Choroid plexus epithelial cell (primary cell): ENCODE data around the gene DRAM1.
A peak's percentile ranks its signal among the peaks of the same experiment; 100 is the strongest.
"Not testable (repeated sequence)": the region's sequence is repeated elsewhere in the genome, so short reads cannot be mapped to it uniquely, and the experiment has no call there.

Experiments
- DNase-seq: peaks from one replicate; pipeline ENCODE4 v3.0.0-alpha.2; 2010; ENCODE audit warnings: low read depth
- H3K4me3 ChIP-seq: 2 replicates; pipeline ENCODE4 v1.5.1; 2011; ENCODE audit warnings: low read depth, mild to moderate bottlenecking, control low read depth, low read length, moderate library complexity
- CTCF ChIP-seq: conservative IDR thresholded peaks from 2 replicates; pipeline ENCODE4 v1.5.1; 2011; ENCODE audit warnings: low read depth, mild to moderate bottlenecking, control low read depth, inconsistent platforms, low read length, moderate library complexity

DRAM1 gene

DNA sequence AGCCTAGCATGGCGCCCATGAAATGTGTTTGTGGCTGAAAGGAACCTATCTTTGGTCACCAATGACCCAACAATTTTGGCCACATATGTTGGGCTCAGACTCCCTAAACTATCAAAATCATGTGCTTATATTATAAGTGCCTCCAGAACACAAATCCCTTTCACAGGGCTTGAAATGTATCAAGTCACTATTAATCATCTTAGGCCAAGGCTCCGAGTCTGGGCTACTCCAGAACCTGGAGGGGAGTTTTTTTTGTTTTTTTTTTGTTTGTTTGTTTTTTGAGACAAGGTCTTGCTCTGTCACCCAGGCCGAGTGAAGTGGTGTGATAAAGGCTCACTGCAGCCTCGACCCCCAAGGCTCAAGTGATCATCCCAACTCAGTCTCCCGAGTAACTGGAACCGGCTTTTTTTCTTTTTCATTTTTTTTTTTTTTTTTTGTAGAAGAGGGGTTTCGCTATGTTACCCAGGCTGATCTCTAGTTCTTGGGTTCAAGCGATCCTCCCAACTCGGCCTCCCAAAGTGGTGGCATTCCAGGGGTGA, 989 bp upstream of the DRAM1 start:
- TF ChIP-seq CTCF, result no peak

GRCh38 chr12:101877806-101878242, 444 bp downstream of the DRAM1 start:
- H3K4me3 ChIP-seq, result peak overlapping the region; percentile 98
- peak; percentile 23 for DNase-seq
- TF ChIP-seq CTCF, result no peak

More for the DNA sequence above, 989 bp upstream of the DRAM1 start:
- H3K4me3 ChIP-seq, result peak overlapping the region; percentile 98
- peak; percentile 40 for DNase-seq

GRCh38 chr12:101878243-101878821, 952 bp downstream of the DRAM1 start:
- peak; percentile 19 for DNase-seq
- no peak for TF ChIP-seq CTCF
- H3K4me3 ChIP-seq, result peak overlapping the region; percentile 98

DNA sequence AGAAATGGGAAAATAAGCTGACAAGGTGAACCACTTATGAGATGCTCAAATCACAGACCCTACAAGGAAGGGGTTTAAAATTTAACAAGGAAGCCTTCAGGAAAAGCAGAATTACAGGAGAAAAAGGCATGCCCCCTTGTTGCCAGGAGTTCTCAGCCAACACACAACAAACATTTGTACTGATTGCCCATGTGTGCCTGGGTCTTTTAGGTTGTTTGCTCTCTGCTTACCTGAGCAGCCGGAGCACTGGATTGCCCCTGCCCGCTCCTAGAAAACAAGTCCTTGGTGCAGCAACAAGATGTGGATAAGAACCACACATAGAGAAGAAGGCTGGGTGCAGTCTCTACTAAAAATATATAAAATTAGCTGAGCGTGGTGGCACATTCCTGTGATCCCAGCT, 3.4 kb downstream of the DRAM1 start:
- no peak for DNase-seq
- H3K4me3 ChIP-seq, result no peak overlapping the region
- TF ChIP-seq CTCF, result no peak

- no peak for TF ChIP-seq CTCF
- H3K4me3 ChIP-seq, result no peak overlapping the region
- DNase-seq, result no peak
Measured at GRCh38 chr12:101881228-101881627, 3.8 kb downstream of the DRAM1 start.

GRCh38 chr12:101884174-101884573, 6.8 kb downstream of the DRAM1 start:
- TF ChIP-seq CTCF, result no peak
- DNase-seq, result no peak
- H3K4me3 ChIP-seq, result no peak overlapping the region

GRCh38 chr12:101884781-101885340, 7.5 kb downstream of the DRAM1 start:
- not testable (repeated sequence) for DNase-seq, H3K4me3 ChIP-seq
